ENCODE measurements around the gene KIAA1191. TPM values are rescaled to one million over a fixed set of nuclear protein-coding genes. Genes with fewer than 3 reads are reported as not detected.

Gene KIAA1191, protein sequence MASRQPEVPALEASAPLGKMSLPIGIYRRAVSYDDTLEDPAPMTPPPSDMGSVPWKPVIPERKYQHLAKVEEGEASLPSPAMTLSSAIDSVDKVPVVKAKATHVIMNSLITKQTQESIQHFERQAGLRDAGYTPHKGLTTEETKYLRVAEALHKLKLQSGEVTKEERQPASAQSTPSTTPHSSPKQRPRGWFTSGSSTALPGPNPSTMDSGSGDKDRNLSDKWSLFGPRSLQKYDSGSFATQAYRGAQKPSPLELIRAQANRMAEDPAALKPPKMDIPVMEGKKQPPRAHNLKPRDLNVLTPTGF
- 76.4 to 94.0 TPM (median 92.3 TPM) in 5 replicates for total RNA-seq (2022; extraction: Qiagen RNA extraction)

DNA sequence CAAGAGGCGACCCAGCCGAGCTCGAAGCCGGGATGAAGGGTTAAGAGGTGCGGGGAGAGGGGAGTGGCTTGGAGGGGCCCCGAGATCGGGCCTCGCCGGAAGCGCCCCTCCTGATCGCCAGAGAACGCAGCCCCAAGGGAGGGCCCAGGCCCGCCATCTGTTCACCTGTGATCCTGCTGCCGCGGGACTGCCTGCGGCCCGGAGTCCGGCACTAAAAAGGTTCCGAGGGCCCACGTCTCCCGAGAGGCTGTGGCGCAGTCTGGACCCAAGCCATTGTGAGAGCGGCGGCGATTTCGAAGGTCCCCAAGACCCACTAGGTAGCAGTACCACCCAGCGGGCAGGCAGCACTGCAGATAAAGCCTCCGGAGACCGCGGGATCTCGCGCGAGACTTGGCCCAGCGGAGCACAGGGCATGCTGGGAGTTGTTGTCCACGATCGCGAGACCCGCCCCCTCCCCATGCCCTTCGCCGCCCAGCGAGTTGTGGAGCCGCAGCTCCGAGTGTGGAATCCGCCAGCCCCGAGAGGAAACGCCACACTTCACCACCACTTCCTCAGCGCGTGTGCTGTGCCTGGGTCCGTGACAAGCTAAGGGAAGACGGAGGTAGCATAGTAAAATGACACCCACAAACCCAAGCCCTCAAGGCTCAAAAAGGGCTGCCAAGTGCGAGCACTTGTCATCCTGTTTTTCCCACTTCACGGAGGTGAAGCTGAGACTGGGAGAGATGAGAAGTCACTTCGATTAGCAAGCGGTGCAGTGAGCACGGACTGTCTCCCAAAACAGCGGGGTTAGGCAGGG is at the start of gene KIAA1191:
Gene KIAA1191, minus strand, starts transcription at position 328 of the 796 bp plus-strand sequence. CDS start 2,256 bp downstream, outside the sequence.

DNA sequence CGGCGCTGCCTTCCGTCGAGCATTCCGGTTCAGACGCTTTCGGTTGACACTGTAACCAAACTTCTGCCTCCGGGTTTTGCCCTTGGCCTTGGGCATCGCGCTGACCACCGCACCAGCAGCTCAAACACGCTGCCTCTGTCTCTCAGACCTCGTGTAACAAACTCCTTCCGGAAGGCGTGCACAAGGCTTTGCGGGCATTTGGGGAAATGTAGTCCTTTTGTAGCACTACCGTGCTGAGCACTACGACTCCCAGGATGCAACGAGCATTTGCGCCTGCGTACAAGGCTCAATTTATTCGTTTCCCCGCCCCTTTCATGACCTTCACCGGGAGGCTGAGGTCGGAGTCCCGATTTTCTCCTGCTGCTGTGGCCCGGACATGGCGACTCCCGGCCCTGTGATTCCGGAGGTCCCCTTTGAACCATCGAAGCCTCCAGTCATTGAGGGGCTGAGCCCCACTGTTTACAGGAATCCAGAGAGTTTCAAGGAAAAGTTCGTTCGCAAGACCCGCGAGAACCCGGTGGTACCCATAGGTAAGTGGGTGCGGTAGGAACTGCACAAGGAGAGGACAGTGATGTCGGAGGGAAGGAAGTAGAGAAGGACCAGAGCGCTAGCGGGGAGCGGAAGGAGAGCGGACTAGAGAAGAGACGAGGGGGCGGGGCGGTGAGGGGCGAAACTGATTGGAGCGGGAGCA is 27.0 kb upstream of the KIAA1191 start, which contains the start of the genes HIGD2A and NOP16:
Gene HIGD2A, plus strand, starts transcription at position 308 of the 691 bp plus-strand sequence. Its CDS starts 69 bp downstream, at position 377.
Gene NOP16, minus strand, starts transcription at position 155 of the 691 bp plus-strand sequence. Its CDS starts 59 bp downstream, at position 96.

DNA sequence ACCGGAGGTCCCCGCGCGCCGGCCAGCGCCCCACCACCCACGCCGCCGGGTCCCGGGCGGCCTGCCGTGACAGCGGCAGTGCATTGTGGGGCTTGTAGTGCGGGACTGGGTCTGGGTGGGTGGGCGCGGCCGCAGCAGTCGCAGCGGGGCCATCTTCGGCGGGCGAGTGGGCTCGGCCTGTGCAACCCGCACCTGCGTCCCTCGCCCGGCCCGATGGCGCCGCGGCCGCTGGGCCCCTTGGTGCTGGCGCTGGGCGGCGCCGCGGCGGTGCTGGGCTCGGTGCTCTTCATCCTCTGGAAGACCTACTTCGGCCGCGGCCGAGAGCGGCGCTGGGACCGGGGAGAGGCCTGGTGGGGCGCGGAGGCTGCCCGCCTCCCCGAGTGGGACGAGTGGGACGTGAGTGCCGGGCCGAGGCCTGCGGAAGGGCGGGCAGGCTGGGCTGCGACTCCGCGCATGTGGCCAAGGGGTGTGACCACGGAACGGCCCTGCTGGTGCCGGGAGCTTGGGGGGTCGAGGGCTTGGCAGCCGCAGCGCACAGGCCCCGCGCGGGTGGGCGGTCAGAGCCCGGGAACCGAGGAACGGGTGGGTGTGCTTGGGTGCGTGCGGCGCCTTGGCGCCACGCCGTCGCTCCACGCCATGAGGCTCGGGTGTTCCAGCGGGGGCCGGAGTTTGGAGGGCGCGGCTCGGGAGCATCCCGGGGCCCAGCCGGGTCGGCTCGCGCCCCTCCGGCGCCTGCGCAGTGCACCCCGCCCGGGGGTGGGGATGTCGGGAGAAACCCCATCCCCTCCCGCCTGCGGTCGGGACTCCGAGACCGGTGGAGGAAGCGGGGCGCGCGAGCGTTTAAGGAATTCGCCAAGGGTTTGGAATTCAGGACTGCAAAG is 4.0 kb upstream of the KIAA1191 start, which contains the start of gene ARL10:
Gene ARL10, plus strand, starts transcription at position 137 of the 881 bp plus-strand sequence. Its CDS starts 77 bp downstream, at position 214.

Other genes with a start within 250 kb of the KIAA1191 start
- 14.1 to 19.0 TPM (median 16.4 TPM) in 5 replicates for gene SIMC1, start 123.3 kb downstream of the KIAA1191 start, total RNA-seq (2022; extraction: Qiagen RNA extraction)
- 0.47 to 0.97 TPM (median 0.53 TPM) in 5 replicates for gene ARL10, start 3.7 kb upstream of the KIAA1191 start, total RNA-seq (2022; extraction: Qiagen RNA extraction)
- gene NOP16, start 26.8 kb upstream of the KIAA1191 start, total RNA-seq (2022; extraction: Qiagen RNA extraction): 121 to 129 TPM (median 127 TPM) in 5 replicates
- gene HIGD2A, start 27.0 kb upstream of the KIAA1191 start, total RNA-seq (2022; extraction: Qiagen RNA extraction): 239 to 292 TPM (median 247 TPM) in 5 replicates
- gene CLTB, start 54.8 kb upstream of the KIAA1191 start, total RNA-seq (2022; extraction: Qiagen RNA extraction): 111 to 172 TPM (median 168 TPM) in 5 replicates
- 48.5 to 54.4 TPM (median 50.7 TPM) in 5 replicates for gene FAF2, start 86.6 kb upstream of the KIAA1191 start, total RNA-seq (2022; extraction: Qiagen RNA extraction)
- 20.4 to 40.3 TPM (median 35.2 TPM) in 5 replicates for gene RNF44, start 175.6 kb upstream of the KIAA1191 start, total RNA-seq (2022; extraction: Qiagen RNA extraction)
- 0.05 to 0.33 TPM (median 0.13 TPM) in 5 replicates for gene CDHR2, start 187.6 kb upstream of the KIAA1191 start, total RNA-seq (2022; extraction: Qiagen RNA extraction)
- gene GPRIN1, start 248.4 kb upstream of the KIAA1191 start, total RNA-seq (2022; extraction: Qiagen RNA extraction): 8.1 to 10.1 TPM (median 9.3 TPM) in 5 replicates